Trophoblast cell (in vitro differentiated cells and primary cell): ENCODE measurements around the gene FASTKD1.

Experiments
- DNase-seq, 2 donors: peaks; one replicate each; pipeline ENCODE4 v3.0.0-alpha.2; 2016
- H2AFZ ChIP-seq: 2 replicates; pipeline ENCODE4 v1.6.1; 2013; ENCODE audit warnings: low read length, moderate library complexity, mild to moderate bottlenecking; ENCODE audit not compliant: insufficient read depth, poor library complexity
- H2AK5ac ChIP-seq: 2 replicates; pipeline ENCODE4 v1.6.1; 2013; ENCODE audit warnings: mild to moderate bottlenecking, low read length
- H2BK120ac ChIP-seq: 2 replicates; pipeline ENCODE4 v1.6.1; 2013; ENCODE audit warnings: low read length, mild to moderate bottlenecking, moderate library complexity; ENCODE audit not compliant: insufficient read depth, poor library complexity
- H2BK12ac ChIP-seq: 2 replicates; pipeline ENCODE4 v1.6.1; 2013; ENCODE audit warnings: mild to moderate bottlenecking, low read length, moderate library complexity
- H2BK5ac ChIP-seq: 2 replicates; pipeline ENCODE4 v1.6.1; 2013; ENCODE audit warnings: low read length, low read depth, moderate library complexity, mild to moderate bottlenecking; ENCODE audit not compliant: poor library complexity
- H3K14ac ChIP-seq: 2 replicates; pipeline ENCODE4 v1.6.1; 2013; ENCODE audit warnings: mild to moderate bottlenecking, low read length
- H3K18ac ChIP-seq: 2 replicates; pipeline ENCODE4 v1.6.1; 2013; ENCODE audit warnings: mild to moderate bottlenecking, low read length
- H3K23ac ChIP-seq: 2 replicates; pipeline ENCODE4 v1.6.1; 2013; ENCODE audit warnings: low read length
- H3K27ac ChIP-seq: 2 replicates; pipeline ENCODE4 v1.5.1; 2013; ENCODE audit warnings: low read depth, mild to moderate bottlenecking, inconsistent platforms, low read length, moderate library complexity
- H3K27me3 ChIP-seq: 2 replicates; pipeline ENCODE4 v1.6.1; 2013; ENCODE audit warnings: inconsistent platforms, mild to moderate bottlenecking, low read length, moderate library complexity; ENCODE audit not compliant: insufficient read depth
- H3K36me3 ChIP-seq, 2 experiments: 1 replicate in 1 of 2; 2 replicates in 1 of 2; pipeline ENCODE4 v1.6.1; 2013; ENCODE audit warnings: low read length in 2 of 2, mild to moderate bottlenecking in 2 of 2, moderate library complexity in 1 of 2; ENCODE audit not compliant: insufficient read depth in 2 of 2, control insufficient read depth in 1 of 2
- H3K4ac ChIP-seq: 2 replicates; pipeline ENCODE4 v1.6.1; 2013; ENCODE audit warnings: low read depth, mild to moderate bottlenecking, low read length, moderate library complexity
- H3K4me1 ChIP-seq, 2 experiments: 1 replicate in 1 of 2; 2 replicates in 1 of 2; pipeline ENCODE4 v1.6.1; 2013; ENCODE audit warnings: low read length in 2 of 2, mild to moderate bottlenecking in 2 of 2, moderate library complexity in 1 of 2; ENCODE audit not compliant: insufficient read depth in 2 of 2, control insufficient read depth in 1 of 2
- H3K4me2 ChIP-seq: 2 replicates; pipeline ENCODE4 v1.6.1; 2013; ENCODE audit warnings: inconsistent platforms, mild to moderate bottlenecking, low read length, moderate library complexity
- H3K4me3 ChIP-seq: 2 replicates; pipeline ENCODE4 v1.5.1; 2013; ENCODE audit warnings: mild to moderate bottlenecking, low read depth, low read length, inconsistent platforms
- H3K79me1 ChIP-seq: one replicate; pipeline ENCODE4 v1.6.1; 2013; ENCODE audit warnings: low read length
- H3K79me2 ChIP-seq: 2 replicates; pipeline ENCODE4 v1.6.1; 2013; ENCODE audit warnings: low read length, mild to moderate bottlenecking; ENCODE audit not compliant: control insufficient read depth, insufficient read depth, poor library complexity
- H3K9ac ChIP-seq: 2 replicates; pipeline ENCODE4 v1.6.1; 2013; ENCODE audit warnings: mild to moderate bottlenecking, low read length
- H3K9me3 ChIP-seq: 2 replicates; pipeline ENCODE4 v1.6.1; 2013; ENCODE audit warnings: low read depth, mild to moderate bottlenecking, control low read depth, inconsistent platforms, low read length; ENCODE audit not compliant: insufficient read depth
- H4K12ac ChIP-seq: 2 replicates; pipeline ENCODE4 v1.6.1; 2013; ENCODE audit warnings: low read depth, mild to moderate bottlenecking, low read length, moderate library complexity
- H4K8ac ChIP-seq: 2 replicates; pipeline ENCODE4 v1.6.1; 2013; ENCODE audit warnings: low read depth, mild to moderate bottlenecking, low read length, moderate library complexity
- H4K91ac ChIP-seq: one replicate; pipeline ENCODE4 v1.6.1; 2013; ENCODE audit warnings: low read depth, mild to moderate bottlenecking, low read length, moderate library complexity
- WGBS: extraction: QIAGEN DNeasy Blood & Tissue Kit; methylation state at CpG from one replicate; pipeline ENCODE4 v1.1.7; 2013; ENCODE audit warnings: missing lambda C conversion rate; ENCODE audit not compliant: insufficient read length, insufficient coverage; ENCODE audit errors: extremely low coverage; 5-methylcytosine and 5-hydroxymethylcytosine counted together

FASTKD1 gene

GRCh38 chr2:169509298-169509885 lies 64.3 kb downstream of the FASTKD1 start, which contains the start of gene KLHL41:
TSS of gene KLHL41 (plus strand) at chr2:169509702. CDS start at chr2:169509779, 77 bp downstream.
- Histone ChIP-seq H3K4me1 (no peaks in the 10 kb centered on the region), H3K18ac (no peak within 1 kb of the TSS), H2AK5ac (no peak within 1 kb of the TSS), H3K9me3 (no peaks in the 10 kb centered on the region), H3K4me3 (no peak within 1 kb of the TSS), H3K27me3 (no peaks in the 10 kb centered on the region), H3K4me2 (no peak within 1 kb of the TSS), H3K36me3 (peaks cover 0 to 3% of the 10 kb centered on the region in 2 experiments), H3K79me1 (no peaks in the 10 kb centered on the region), H2BK12ac (no peak within 1 kb of the TSS), H4K12ac (no peak within 1 kb of the TSS), H2BK5ac (no peak within 1 kb of the TSS), H4K8ac (no peak within 1 kb of the TSS), H4K91ac (no peak within 1 kb of the TSS), H3K23ac (no peak within 1 kb of the TSS), H3K27ac (no peak within 1 kb of the TSS), H3K9ac (no peak within 1 kb of the TSS), H3K14ac (no peak within 1 kb of the TSS), H2BK120ac (no peak within 1 kb of the TSS), H3K4ac (no peak within 1 kb of the TSS), H3K79me2 (no peaks in the 10 kb centered on the region), H2AFZ (no peak within 1 kb of the TSS)
- no CpG with 5 or more reads among the region's 4 CpGs for WGBS
- no peak for DNase-seq

DNA sequence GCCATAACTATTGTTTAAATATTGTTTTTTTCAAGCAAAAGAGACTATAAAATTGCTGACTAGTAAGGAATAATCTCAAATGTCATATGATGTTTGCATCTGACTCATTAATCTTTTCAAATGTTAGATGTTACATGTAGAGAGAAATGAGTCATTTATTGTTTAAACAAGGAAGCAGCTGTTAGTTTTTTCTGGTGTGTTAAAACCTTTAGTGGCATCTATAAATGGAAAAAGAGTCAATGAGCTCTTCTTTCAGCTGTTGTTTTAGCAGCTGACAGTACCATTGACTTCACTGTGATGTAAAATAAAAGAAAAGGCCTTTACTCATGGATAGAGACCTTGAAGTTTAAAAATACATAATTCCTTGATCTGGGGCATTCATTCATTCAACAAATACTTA lies 66.0 kb downstream of the FASTKD1 start:
- Histone ChIP-seq H3K79me1 (no peaks in the 10 kb centered on the region), H4K8ac (no peak overlapping the region), H3K4ac (no peak overlapping the region), H3K23ac (no peak overlapping the region), H3K27me3 (no peaks in the 10 kb centered on the region), H3K4me1 (no peaks in the 10 kb centered on the region), H2BK12ac (no peak overlapping the region), H3K79me2 (no peaks in the 10 kb centered on the region), H2BK5ac (no peak overlapping the region), H4K91ac (no peak overlapping the region), H3K4me3 (no peak overlapping the region), H3K27ac (no peak overlapping the region), H2AFZ (no peak overlapping the region), H3K9ac (no peak overlapping the region), H2BK120ac (no peak overlapping the region), H4K12ac (no peak overlapping the region), H3K18ac (no peak overlapping the region), H3K4me2 (no peak overlapping the region), H3K9me3 (no peaks in the 10 kb centered on the region), H3K36me3 (peaks cover 0 to 3% of the 10 kb centered on the region in 2 experiments), H3K14ac (no peak overlapping the region), H2AK5ac (no peak overlapping the region)
- peak in 1 of 2 donors; percentile 2 for DNase-seq

DNA sequence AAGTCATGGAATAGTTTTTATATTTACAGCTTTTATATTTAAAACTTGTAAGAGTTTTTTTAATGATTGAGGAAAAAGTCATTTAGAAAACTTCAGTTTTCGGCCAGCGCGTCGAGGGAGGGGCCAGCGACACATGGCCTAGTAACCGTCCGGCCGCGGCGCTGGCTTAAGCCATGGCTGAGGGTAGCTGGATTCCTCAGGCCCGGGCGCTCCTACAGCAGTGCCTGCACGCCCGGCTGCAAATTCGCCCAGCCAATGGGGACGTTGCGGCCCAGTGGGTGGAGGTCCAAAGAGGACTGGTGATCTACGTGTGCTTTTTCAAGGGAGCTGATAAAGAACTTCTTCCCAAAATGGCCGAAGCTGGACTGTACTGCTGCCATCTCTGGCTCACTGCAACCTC lies 69.0 kb downstream of the FASTKD1 start:
- Histone ChIP-seq H2BK120ac (no peak overlapping the region), H3K9me3 (no peaks in the 10 kb centered on the region), H2AFZ (no peak overlapping the region), H3K4me1 (no peaks in the 10 kb centered on the region), H4K12ac (no peak overlapping the region), H3K79me2 (no peaks in the 10 kb centered on the region), H3K79me1 (no peaks in the 10 kb centered on the region), H2AK5ac (no peak overlapping the region), H2BK12ac (no peak overlapping the region), H3K18ac (no peak overlapping the region), H3K4ac (no peak overlapping the region), H3K14ac (no peak overlapping the region), H3K27ac (no peak overlapping the region), H3K27me3 (no peaks in the 10 kb centered on the region), H2BK5ac (no peak overlapping the region), H3K23ac (no peak overlapping the region), H4K91ac (no peak overlapping the region), H3K4me2 (no peak overlapping the region), H3K4me3 (no peak overlapping the region), H4K8ac (no peak overlapping the region), H3K9ac (no peak overlapping the region), H3K36me3 (peaks cover 0 to 3% of the 10 kb centered on the region in 2 experiments)
- WGBS = no CpG with 5 or more reads among the region's 19 CpGs
- no peak for DNase-seq

GRCh38 chr2:169495310-169495928 lies 78.2 kb downstream of the FASTKD1 start:
- H3K27me3 ChIP-seq = no peaks in the 10 kb centered on the region
- no peaks in the 10 kb centered on the region for H3K9me3 ChIP-seq
- no peaks in the 10 kb centered on the region for H3K4me1 ChIP-seq
- no peak overlapping the region for H2AK5ac ChIP-seq
- no peaks in the 10 kb centered on the region for H3K79me1 ChIP-seq
- H4K12ac ChIP-seq = no peak overlapping the region
- H3K4me3 ChIP-seq = no peak overlapping the region
- H3K4me2 ChIP-seq = no peak overlapping the region
- H2BK5ac ChIP-seq = no peak overlapping the region
- WGBS = no CpG with 5 or more reads among the region's 5 CpGs
- H4K8ac ChIP-seq = no peak overlapping the region
- no peak overlapping the region for H4K91ac ChIP-seq
- DNase-seq = no peak
- no peak overlapping the region for H3K23ac ChIP-seq
- no peak overlapping the region for H3K18ac ChIP-seq
- no peak overlapping the region for H3K9ac ChIP-seq
- no peaks in the 10 kb centered on the region for H3K36me3 ChIP-seq
- no peak overlapping the region for H2BK12ac ChIP-seq
- H3K27ac ChIP-seq = no peak overlapping the region
- no peak overlapping the region for H2AFZ ChIP-seq
- H3K4ac ChIP-seq = no peak overlapping the region
- H3K14ac ChIP-seq = no peak overlapping the region
- no peak overlapping the region for H2BK120ac ChIP-seq
- H3K79me2 ChIP-seq = no peaks in the 10 kb centered on the region
